GM12874 (cell line): ENCODE data around the gene FAAP20.

Source experiments
- CTCF ChIP-seq: IDR thresholded peaks from 2 replicates; pipeline ENCODE4 v1.5.1; 2011; ENCODE audit warnings: low read depth, mild to moderate bottlenecking, control low read depth, low read length, moderate library complexity; ENCODE audit not compliant: insufficient read depth

Gene FAAP20

GRCh38 chr1:2154022-2154421, 40.5 kb downstream of the FAAP20 start:
- TF ChIP-seq CTCF, result no peak

GRCh38 chr1:2152954-2153353, 41.6 kb downstream of the FAAP20 start:
- TF ChIP-seq CTCF, result no peak

- TF ChIP-seq CTCF, result no peak
Observed at GRCh38 chr1:2151911-2152310, 42.7 kb downstream of the FAAP20 start.

GRCh38 chr1:2151252-2151651, 43.3 kb downstream of the FAAP20 start:
- no peak for TF ChIP-seq CTCF

- no peak for TF ChIP-seq CTCF
Observed at GRCh38 chr1:2150801-2151200, 43.8 kb downstream of the FAAP20 start.

- TF ChIP-seq CTCF, result no peak
Observed at GRCh38 chr1:2148691-2149090, 45.9 kb downstream of the FAAP20 start.

- TF ChIP-seq CTCF, result no peak
Observed at GRCh38 chr1:2146836-2147517, 47.6 kb downstream of the FAAP20 start.
